H9 (cell line): Measurements from ENCODE around the gene ZNF385B. TPM values are rescaled to one million over a fixed set of nuclear protein-coding genes. Genes with fewer than 3 reads are reported as not detected.
"Not testable (repeated sequence)": the region's sequence is repeated elsewhere in the genome, so short reads cannot be mapped to it uniquely, and the experiment has no call there.

ENCODE experiments used
- DNase-seq: peaks from one replicate; pipeline ENCODE4 v3.0.0-alpha.2; 2017
- H2AFZ ChIP-seq: one replicate; pipeline ENCODE4 v1.6.1; 2013; ENCODE audit warnings: mild to moderate bottlenecking, low read length, control low read depth, moderate library complexity
- H2AK5ac ChIP-seq: 2 replicates; pipeline ENCODE4 v1.6.1; 2013; ENCODE audit warnings: low read length, control low read depth, mixed read lengths; ENCODE audit not compliant: insufficient read length
- H2BK120ac ChIP-seq: one replicate; pipeline ENCODE4 v1.6.1; 2013; ENCODE audit warnings: low read depth, mild to moderate bottlenecking, low read length, control low read depth, inconsistent platforms; ENCODE audit not compliant: poor library complexity, severe bottlenecking
- H2BK12ac ChIP-seq: 2 replicates; pipeline ENCODE4 v1.6.1; 2013; ENCODE audit warnings: low read length, control low read depth, mixed read lengths, low read depth; ENCODE audit not compliant: insufficient read length
- H2BK15ac ChIP-seq: 2 replicates; pipeline ENCODE4 v1.6.1; 2013; ENCODE audit warnings: low read depth, low read length, control low read depth
- H2BK20ac ChIP-seq: one replicate; pipeline ENCODE4 v1.6.1; 2013; ENCODE audit warnings: low read depth, mild to moderate bottlenecking, low read length, control low read depth, inconsistent platforms; ENCODE audit not compliant: poor library complexity, severe bottlenecking
- H2BK5ac ChIP-seq: 2 replicates; pipeline ENCODE4 v1.6.1; 2013; ENCODE audit warnings: low read length, control low read depth, mixed read lengths; ENCODE audit not compliant: insufficient read length
- H3K14ac ChIP-seq: 2 replicates; pipeline ENCODE4 v1.6.1; 2013; ENCODE audit warnings: low read length, control low read depth; ENCODE audit not compliant: insufficient read depth
- H3K18ac ChIP-seq: 2 replicates; pipeline ENCODE4 v1.6.1; 2013; ENCODE audit warnings: low read depth, mild to moderate bottlenecking, mixed read lengths, low read length, control low read depth; ENCODE audit not compliant: insufficient read length
- H3K23ac ChIP-seq: 2 replicates; pipeline ENCODE4 v1.6.1; 2013; ENCODE audit warnings: low read length, control low read depth, mixed read lengths, low read depth; ENCODE audit not compliant: insufficient read length
- H3K23me2 ChIP-seq: 2 replicates; pipeline ENCODE4 v1.6.1; 2013; ENCODE audit warnings: low read depth, mild to moderate bottlenecking, mixed read lengths, low read length, control low read depth; ENCODE audit not compliant: insufficient read length, poor library complexity, severe bottlenecking
- H3K27ac ChIP-seq: 2 replicates; pipeline ENCODE4 v1.5.1; 2013; ENCODE audit warnings: low read length, control low read depth, mixed read lengths, low read depth; ENCODE audit not compliant: insufficient read length
- H3K27me3 ChIP-seq: 2 replicates; pipeline ENCODE4 v1.6.1; 2013; ENCODE audit warnings: low read length, control low read depth, inconsistent platforms; ENCODE audit not compliant: insufficient read depth
- H3K4ac ChIP-seq: 2 replicates; pipeline ENCODE4 v1.6.1; 2013; ENCODE audit warnings: low read depth, mild to moderate bottlenecking, control low read depth, inconsistent platforms, low read length, moderate library complexity
- H3K4me1 ChIP-seq: 2 replicates; pipeline ENCODE4 v1.6.1; 2013; ENCODE audit warnings: low read length, control low read depth, inconsistent platforms; ENCODE audit not compliant: insufficient read depth
- H3K4me2 ChIP-seq: 2 replicates; pipeline ENCODE4 v1.6.1; 2013; ENCODE audit warnings: low read length, control low read depth, mixed read lengths; ENCODE audit not compliant: insufficient read length, insufficient read depth
- H3K56ac ChIP-seq: 2 replicates; pipeline ENCODE4 v1.6.1; 2013; ENCODE audit warnings: low read depth, mild to moderate bottlenecking, mixed read lengths, low read length, control low read depth; ENCODE audit not compliant: insufficient read length
- H3K79me1 ChIP-seq: 2 replicates; pipeline ENCODE4 v1.6.1; 2013; ENCODE audit warnings: low read depth, mild to moderate bottlenecking, moderate library complexity, low read length, control low read depth, inconsistent platforms; ENCODE audit not compliant: insufficient read depth, poor library complexity, severe bottlenecking
- H3K79me2 ChIP-seq: 2 replicates; pipeline ENCODE4 v1.6.1; 2013; ENCODE audit warnings: low read length, control low read depth, inconsistent platforms; ENCODE audit not compliant: insufficient read depth
- H3K9ac ChIP-seq: 2 replicates; pipeline ENCODE4 v1.6.1; 2013; ENCODE audit warnings: low read length, control low read depth, mixed read lengths; ENCODE audit not compliant: insufficient read length; ENCODE audit errors: extremely low read depth
- H3K9me3 ChIP-seq: one replicate; pipeline ENCODE4 v1.6.1; 2013; ENCODE audit warnings: low read depth, low read length, inconsistent platforms; ENCODE audit not compliant: control insufficient read depth
- H3T11ph ChIP-seq: one replicate; pipeline ENCODE4 v1.6.1; 2013; ENCODE audit warnings: mild to moderate bottlenecking, low read length, control low read depth, inconsistent platforms
- H4K20me1 ChIP-seq: one replicate; pipeline ENCODE4 v1.6.1; 2013; ENCODE audit not compliant: control insufficient read depth, insufficient read length, insufficient read depth
- H4K5ac ChIP-seq: 2 replicates; pipeline ENCODE4 v1.6.1; 2013; ENCODE audit warnings: low read depth, mild to moderate bottlenecking, mixed read lengths, low read length, control low read depth; ENCODE audit not compliant: insufficient read length
- H4K8ac ChIP-seq: replicated peaks from 2 replicates; pipeline ENCODE4 v1.6.1; 2013; ENCODE audit warnings: low read length, control low read depth, mixed read lengths, low read depth; ENCODE audit not compliant: insufficient read length
- H4K91ac ChIP-seq: 2 replicates; pipeline ENCODE4 v1.6.1; 2013; ENCODE audit warnings: low read depth, mild to moderate bottlenecking, moderate library complexity, mixed read lengths, low read length, control low read depth; ENCODE audit not compliant: insufficient read length
- H3K27ac Mint-ChIP-seq, 3 experiments: 2 replicates in 2 of 3; 3 replicates in 1 of 3; pipeline ENCODE4 v1.8.0; 2020 to 2021; ENCODE audit warnings: mixed read lengths in 3 of 3, mild to moderate bottlenecking in 1 of 3, moderate library complexity in 1 of 3
- H3K27me3 Mint-ChIP-seq: 2 replicates; pipeline ENCODE4 v1.8.0; 2021; ENCODE audit warnings: low read depth, mild to moderate bottlenecking, moderate library complexity, mixed read lengths
- H3K36me3 Mint-ChIP-seq, 3 experiments: 2 replicates in 2 of 3; 3 replicates in 1 of 3; pipeline ENCODE4 v1.8.0; 2020 to 2021; ENCODE audit warnings: low read depth in 3 of 3, mixed read lengths in 3 of 3; ENCODE audit not compliant: insufficient read depth in 1 of 3
- H3K4me1 Mint-ChIP-seq, 2 experiments: 2 replicates each; pipeline ENCODE4 v1.8.0; 2020; ENCODE audit warnings: mixed read lengths in 2 of 2
- H3K4me3 Mint-ChIP-seq, 2 experiments: 2 replicates in 1 of 2; 3 replicates in 1 of 2; pipeline ENCODE4 v1.8.0; 2020 to 2021; ENCODE audit warnings: mild to moderate bottlenecking in 2 of 2, mixed read lengths in 2 of 2, moderate library complexity in 1 of 2
- H3K9me3 Mint-ChIP-seq, 2 experiments: 2 replicates in 1 of 2; 3 replicates in 1 of 2; pipeline ENCODE4 v1.8.0; 2020; ENCODE audit warnings: mild to moderate bottlenecking in 2 of 2, mixed read lengths in 2 of 2, moderate library complexity in 1 of 2
- WGBS: extraction: QIAGEN DNeasy Blood & Tissue Kit; methylation state at CpG from one replicate; pipeline ENCODE4 v1.1.7; 2013; ENCODE audit warnings: missing lambda C conversion rate, low lambda C conversion rate, mixed read lengths; ENCODE audit not compliant: insufficient read length; ENCODE audit errors: extremely low coverage; 5-methylcytosine and 5-hydroxymethylcytosine counted together
- total RNA-seq: library from RNA; stranded (reverse); gene quantifications from 2 replicates; pipeline ENCODE4 v1.2.1, GENCODE V29; 2021
- TF ChIP-seq, protein P1 (sequence below): fragments of 200-600 bp; sonication (generic); conservative IDR thresholded peaks from 3 replicates; pipeline ENCODE4 v1.8.0; 2021; ENCODE audit warnings: antibody characterized with exemption, mild to moderate bottlenecking

The ZNF385B gene
- total RNA-seq, 1 experiment from 2014 or later, result 2.1 TPM

DNA sequence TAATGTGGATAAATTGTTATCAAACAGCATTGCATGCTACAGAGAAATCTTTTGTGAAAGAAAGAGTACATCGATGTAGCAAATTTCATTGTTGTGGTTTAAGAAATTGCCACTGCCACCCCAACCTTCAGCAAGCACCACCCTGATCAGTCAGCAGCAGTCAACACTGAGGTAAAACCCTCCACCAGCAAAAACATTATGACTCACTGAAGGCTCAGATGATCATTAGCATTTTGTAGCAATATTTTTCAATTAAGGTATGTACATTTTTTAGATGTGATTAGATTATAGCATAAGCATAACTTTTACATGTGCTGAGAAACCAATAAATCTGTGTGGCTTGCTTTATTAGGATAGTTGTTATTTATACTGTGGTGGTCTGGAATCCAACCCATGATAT is 75.5 kb downstream of the ZNF385B start:
- H3K27ac ChIP-seq, result no peak overlapping the region
- no peak overlapping the region for H3T11ph ChIP-seq
- no peak overlapping the region for H3K56ac ChIP-seq
- no peaks in the 10 kb centered on the region for H3K9me3 ChIP-seq
- no peaks in the 10 kb centered on the region for H3K79me2 ChIP-seq
- H2BK12ac ChIP-seq, result no peak overlapping the region
- Mint-ChIP-seq H3K27ac (no peak overlapping the region), H3K27me3 (no peaks in the 10 kb centered on the region), H3K36me3 (no peaks in the 10 kb centered on the region), H3K9me3 (no peaks in the 10 kb centered on the region; a peak in 1 of 5 replicates), H3K4me1 (no peaks in the 10 kb centered on the region), H3K4me3 (no peak overlapping the region)
- no peaks in the 10 kb centered on the region for H3K79me1 ChIP-seq
- H2AFZ ChIP-seq, result no peak overlapping the region
- no peak overlapping the region for H3K4me2 ChIP-seq
- no peak for DNase-seq
- H3K27me3 ChIP-seq, result no peaks in the 10 kb centered on the region
- no peak overlapping the region for H4K91ac ChIP-seq
- no peak overlapping the region for H4K8ac ChIP-seq
- H3K23me2 ChIP-seq, result no peaks in the 10 kb centered on the region
- no peaks in the 10 kb centered on the region for H4K20me1 ChIP-seq
- H2BK15ac ChIP-seq, result no peak overlapping the region
- H3K23ac ChIP-seq, result no peak overlapping the region
- H3K4ac ChIP-seq, result no peak overlapping the region
- H3K14ac ChIP-seq, result no peak overlapping the region
- H4K5ac ChIP-seq, result no peak overlapping the region
- no peak overlapping the region for H2AK5ac ChIP-seq
- H2BK20ac ChIP-seq, result no peak overlapping the region
- no peaks in the 10 kb centered on the region for H3K4me1 ChIP-seq
- TF ChIP-seq, protein P1, sequence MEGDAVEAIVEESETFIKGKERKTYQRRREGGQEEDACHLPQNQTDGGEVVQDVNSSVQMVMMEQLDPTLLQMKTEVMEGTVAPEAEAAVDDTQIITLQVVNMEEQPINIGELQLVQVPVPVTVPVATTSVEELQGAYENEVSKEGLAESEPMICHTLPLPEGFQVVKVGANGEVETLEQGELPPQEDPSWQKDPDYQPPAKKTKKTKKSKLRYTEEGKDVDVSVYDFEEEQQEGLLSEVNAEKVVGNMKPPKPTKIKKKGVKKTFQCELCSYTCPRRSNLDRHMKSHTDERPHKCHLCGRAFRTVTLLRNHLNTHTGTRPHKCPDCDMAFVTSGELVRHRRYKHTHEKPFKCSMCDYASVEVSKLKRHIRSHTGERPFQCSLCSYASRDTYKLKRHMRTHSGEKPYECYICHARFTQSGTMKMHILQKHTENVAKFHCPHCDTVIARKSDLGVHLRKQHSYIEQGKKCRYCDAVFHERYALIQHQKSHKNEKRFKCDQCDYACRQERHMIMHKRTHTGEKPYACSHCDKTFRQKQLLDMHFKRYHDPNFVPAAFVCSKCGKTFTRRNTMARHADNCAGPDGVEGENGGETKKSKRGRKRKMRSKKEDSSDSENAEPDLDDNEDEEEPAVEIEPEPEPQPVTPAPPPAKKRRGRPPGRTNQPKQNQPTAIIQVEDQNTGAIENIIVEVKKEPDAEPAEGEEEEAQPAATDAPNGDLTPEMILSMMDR, result no peak
- no peak overlapping the region for H3K9ac ChIP-seq
- no peak overlapping the region for H2BK120ac ChIP-seq
- no peak overlapping the region for H2BK5ac ChIP-seq
- no CpG with 5 or more reads among the region's 1 CpG for WGBS
- H3K18ac ChIP-seq, result no peak overlapping the region

DNA sequence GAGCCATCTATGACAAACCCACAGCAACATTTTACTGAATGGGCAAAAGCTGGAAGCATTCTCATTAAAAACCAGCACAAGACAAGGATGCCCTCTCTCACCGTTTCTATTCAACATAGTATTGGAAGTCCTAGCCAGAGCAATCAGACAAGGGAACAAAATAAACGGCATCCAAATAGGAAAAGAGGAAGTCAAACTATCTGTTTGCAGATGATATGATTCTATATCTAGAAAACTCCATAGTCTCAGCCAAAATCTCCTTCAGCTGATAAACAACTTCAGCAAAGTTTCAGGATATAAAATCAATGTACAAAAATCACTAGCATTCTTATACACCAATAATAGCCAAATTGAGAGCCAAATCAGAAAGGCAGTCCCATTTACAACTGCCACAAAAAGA is 79.1 kb downstream of the ZNF385B start:
- not testable (repeated sequence) for H2AK5ac ChIP-seq, H3T11ph ChIP-seq, H3K27me3 ChIP-seq, H3K9ac ChIP-seq, H3K27ac Mint-ChIP-seq, H3K4me1 Mint-ChIP-seq, H2BK5ac ChIP-seq, H3K23me2 ChIP-seq, H3K9me3 Mint-ChIP-seq, H2BK15ac ChIP-seq, H3K4me2 ChIP-seq, H3K14ac ChIP-seq, H2AFZ ChIP-seq, H2BK20ac ChIP-seq, H3K79me2 ChIP-seq, H3K4me3 Mint-ChIP-seq, H4K8ac ChIP-seq, H3K27ac ChIP-seq, H3K18ac ChIP-seq, H3K36me3 Mint-ChIP-seq, H3K56ac ChIP-seq, H2BK120ac ChIP-seq, H3K4me1 ChIP-seq, H3K79me1 ChIP-seq, H3K4ac ChIP-seq, H3K9me3 ChIP-seq, H2BK12ac ChIP-seq, DNase-seq, H4K5ac ChIP-seq, H4K91ac ChIP-seq, H4K20me1 ChIP-seq, H3K27me3 Mint-ChIP-seq, H3K23ac ChIP-seq
- no CpG with 5 or more reads among the region's 2 CpGs for WGBS
